BLaER1 treated with 17β-estradiol and CSF1 and Interleukin-3, amounts not matched to agents 10 nM and 100 nM (cell line): Measurements from ENCODE around the gene DTX3.
A peak's percentile ranks its signal among the peaks of the same experiment; 100 is the strongest.

Experiments used
- H3K27ac ChIP-seq, 11 experiments: shearing (Covaris generic); formaldehyde crosslinking; 2 replicates each; pipeline ENCODE4 v1.8.1; 2022
- H3K27me3 ChIP-seq, 11 experiments: shearing (Covaris generic); formaldehyde crosslinking; 2 replicates each; pipeline ENCODE4 v1.8.1; 2022
- H3K36me3 ChIP-seq, 11 experiments: shearing (Covaris generic); formaldehyde crosslinking; 2 replicates each; pipeline ENCODE4 v1.8.1; 2022
- H3K4me1 ChIP-seq, 10 experiments: shearing (Covaris generic); formaldehyde crosslinking; 2 replicates each; pipeline ENCODE4 v1.8.1; 2022
- H3K4me2 ChIP-seq, 11 experiments: shearing (Covaris generic); formaldehyde crosslinking; 2 replicates each; pipeline ENCODE4 v1.8.1; 2022
- H3K4me3 ChIP-seq, 10 experiments: shearing (Covaris generic); formaldehyde crosslinking; 2 replicates each; pipeline ENCODE4 v1.8.1; 2022
- H3K9ac ChIP-seq, 11 experiments: shearing (Covaris generic); formaldehyde crosslinking; 2 replicates each; pipeline ENCODE4 v1.8.1; 2022
- H3K9me3 ChIP-seq, 11 experiments: shearing (Covaris generic); formaldehyde crosslinking; replicated peaks in 1 of 11; 2 replicates each; pipeline ENCODE4 v1.8.1; 2022
- H4K20me1 ChIP-seq, 11 experiments: shearing (Covaris generic); formaldehyde crosslinking; 2 replicates each; pipeline ENCODE4 v1.8.1; 2022
- Cebpa-rat ChIP-seq, 11 experiments: shearing (Covaris generic); IDR thresholded peaks; 2 replicates each; pipeline ENCODE4 v1.8.1; 2022

Gene DTX3

DNA sequence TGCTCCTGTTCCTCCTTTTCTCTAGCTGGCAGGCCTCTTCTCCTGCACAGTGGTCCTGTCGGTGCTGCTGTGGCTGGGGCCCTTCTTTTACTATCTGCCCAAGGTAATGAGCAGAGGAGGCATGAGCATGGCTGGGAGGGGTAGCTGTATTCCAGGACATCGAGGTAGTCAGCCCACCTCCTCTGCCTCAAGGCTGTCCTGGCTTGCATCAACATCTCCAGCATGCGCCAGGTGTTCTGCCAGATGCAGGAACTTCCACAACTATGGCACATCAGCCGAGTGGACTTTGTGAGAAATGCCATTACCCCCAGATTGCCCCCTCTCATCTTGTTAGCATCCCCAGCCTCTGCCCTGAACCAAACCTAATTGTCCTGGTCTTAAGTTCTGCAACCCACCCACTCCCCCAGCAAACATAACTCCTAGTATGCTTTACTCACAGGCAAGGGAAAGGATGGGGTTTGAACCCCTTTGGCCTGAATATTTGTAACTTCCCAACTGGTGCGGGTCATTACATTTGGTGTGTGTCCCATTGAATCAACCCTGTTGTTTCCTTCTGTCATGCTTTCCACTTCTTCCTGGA, 19.3 kb downstream of the DTX3 start:
- no peak for TF ChIP-seq Cebpa-rat (IDR thresholded peaks at IDR 0.05)
- Histone ChIP-seq H3K36me3 (0 out of 22 replicates have a peak, but pooled peaks cover 0 to 5% (median 0%) of the 10 kb centered on the region in 11 experiments), H3K4me1 (peaks cover 18 to 31% (median 24%) of the 10 kb centered on the region in 10 experiments), H3K4me2 (peak overlapping the region in 2 of 11 experiments; percentile 11 to 43; a peak in 1 of 22 replicates), H4K20me1 (peaks cover 0 to 38% (median 19%) of the 10 kb centered on the region in 11 experiments; a peak in 13 of 22 replicates), H3K27me3 (peaks cover 98 to 100% (median 100%) of the 10 kb centered on the region in 11 experiments), H3K9ac (no peak overlapping the region), H3K27ac (no peak overlapping the region), H3K9me3 (peaks cover 8 to 24% (median 16%) of the 10 kb centered on the region in 11 experiments; a peak in 18 of 22 replicates), H3K4me3 (no peak overlapping the region)

DNA sequence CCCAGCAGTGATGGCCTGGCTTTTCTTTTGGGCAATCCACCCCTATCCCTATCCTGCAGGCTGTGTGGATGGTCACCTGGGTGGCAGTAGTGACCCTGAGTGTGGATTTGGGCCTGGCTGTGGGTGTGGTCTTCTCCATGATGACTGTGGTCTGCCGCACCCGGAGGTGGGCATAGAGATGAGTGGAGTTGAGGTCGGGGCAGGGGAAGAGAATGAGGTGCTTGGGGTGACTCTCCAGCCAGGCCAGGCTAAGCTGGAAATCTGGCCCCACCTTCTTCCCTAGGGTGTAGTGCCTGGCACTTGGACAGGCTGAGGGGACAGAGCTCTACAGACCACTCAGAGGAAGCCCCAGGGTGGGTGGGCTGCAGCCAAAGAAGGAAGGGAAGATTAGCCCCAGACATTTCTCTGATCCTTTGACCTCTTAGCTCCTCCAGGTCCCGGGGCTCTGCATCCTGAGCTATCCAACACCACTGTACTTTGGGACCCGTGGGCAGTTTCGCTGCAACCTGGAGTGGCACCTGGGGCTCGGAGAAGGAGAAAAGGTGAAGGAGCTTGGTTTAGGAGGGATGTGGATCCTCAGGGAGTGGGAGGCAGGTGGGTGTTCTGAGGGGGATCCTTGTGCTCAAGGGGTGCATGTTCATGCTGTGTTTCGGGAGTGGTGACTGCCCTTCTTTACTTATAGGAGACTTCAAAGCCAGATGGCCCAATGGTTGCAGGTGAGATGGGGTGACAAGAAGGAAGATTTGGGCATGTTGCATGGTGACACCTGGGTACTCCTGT, 20.0 kb downstream of the DTX3 start:
- TF ChIP-seq Cebpa-rat (IDR thresholded peaks at IDR 0.05), result no peak
- Histone ChIP-seq H3K4me3 (no peak overlapping the region), H3K36me3 (0 out of 22 replicates have a peak, but pooled peaks cover 0 to 6% (median 0%) of the 10 kb centered on the region in 11 experiments), H3K27me3 (peaks cover 98 to 100% (median 100%) of the 10 kb centered on the region in 11 experiments), H3K4me2 (peak overlapping the region in 1 of 11 experiments; percentile 54; a peak in 1 of 22 replicates), H3K27ac (no peak overlapping the region), H4K20me1 (peaks cover 0 to 34% (median 19%) of the 10 kb centered on the region in 11 experiments; a peak in 13 of 22 replicates), H3K9ac (no peak overlapping the region), H3K9me3 (peaks cover 8 to 25% (median 17%) of the 10 kb centered on the region in 11 experiments; a peak in 18 of 22 replicates), H3K4me1 (peaks cover 18 to 31% (median 24%) of the 10 kb centered on the region in 10 experiments)

DNA sequence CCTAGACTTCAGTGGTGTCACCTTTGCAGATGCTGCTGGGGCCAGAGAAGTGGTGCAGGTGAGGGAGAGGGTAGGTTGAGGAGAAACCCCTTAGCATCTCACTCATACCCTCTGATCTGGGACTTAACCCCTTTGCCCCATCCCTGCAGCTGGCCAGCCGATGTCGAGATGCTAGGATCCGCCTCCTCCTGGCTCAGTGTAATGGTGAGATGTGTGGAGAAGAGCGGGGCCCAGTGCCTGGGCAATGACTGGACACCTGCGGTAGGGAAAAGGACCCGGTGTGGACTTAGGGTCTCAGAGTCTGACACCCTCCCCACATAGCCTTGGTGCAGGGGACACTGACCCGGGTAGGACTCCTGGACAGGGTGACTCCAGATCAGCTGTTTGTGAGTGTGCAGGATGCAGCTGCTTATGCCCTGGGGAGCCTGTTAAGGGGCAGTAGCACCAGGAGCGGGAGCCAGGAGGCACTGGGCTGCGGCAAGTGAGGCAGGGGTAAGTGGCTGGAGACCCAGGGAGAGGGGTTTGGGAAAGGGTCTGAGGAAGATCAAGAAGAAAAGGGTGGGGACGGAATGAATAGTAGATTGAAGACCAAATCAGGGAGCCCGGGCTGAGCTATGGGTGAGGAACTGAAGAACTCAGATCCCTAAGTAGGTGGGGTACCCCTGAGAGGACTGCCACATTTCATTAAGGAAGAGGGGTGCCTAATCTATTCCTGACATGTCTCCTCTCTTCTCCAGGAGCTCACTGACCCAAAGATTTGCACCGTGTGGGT, 20.8 kb downstream of the DTX3 start:
- H4K20me1 ChIP-seq, result peaks cover 0 to 34% (median 16%) of the 10 kb centered on the region in 11 experiments; a peak in 11 of 22 replicates
- H3K9me3 ChIP-seq, result peaks cover 8 to 25% (median 17%) of the 10 kb centered on the region in 11 experiments; a peak in 18 of 22 replicates
- TF ChIP-seq Cebpa-rat (IDR thresholded peaks at IDR 0.05), result no peak
- H3K9ac ChIP-seq, result no peak overlapping the region
- H3K27me3 ChIP-seq, result peaks cover 98 to 100% (median 100%) of the 10 kb centered on the region in 11 experiments
- peaks cover 18 to 30% (median 24%) of the 10 kb centered on the region in 10 experiments for H3K4me1 ChIP-seq
- no peak overlapping the region for H3K27ac ChIP-seq
- peak overlapping the region in 8 of 11 experiments; percentile 1 to 61 (median 48); a peak in 10 of 22 replicates for H3K4me2 ChIP-seq
- 0 out of 22 replicates have a peak, but pooled peaks cover 0 to 6% (median 0%) of the 10 kb centered on the region in 11 experiments for H3K36me3 ChIP-seq
- H3K4me3 ChIP-seq, result no peak overlapping the region

DNA sequence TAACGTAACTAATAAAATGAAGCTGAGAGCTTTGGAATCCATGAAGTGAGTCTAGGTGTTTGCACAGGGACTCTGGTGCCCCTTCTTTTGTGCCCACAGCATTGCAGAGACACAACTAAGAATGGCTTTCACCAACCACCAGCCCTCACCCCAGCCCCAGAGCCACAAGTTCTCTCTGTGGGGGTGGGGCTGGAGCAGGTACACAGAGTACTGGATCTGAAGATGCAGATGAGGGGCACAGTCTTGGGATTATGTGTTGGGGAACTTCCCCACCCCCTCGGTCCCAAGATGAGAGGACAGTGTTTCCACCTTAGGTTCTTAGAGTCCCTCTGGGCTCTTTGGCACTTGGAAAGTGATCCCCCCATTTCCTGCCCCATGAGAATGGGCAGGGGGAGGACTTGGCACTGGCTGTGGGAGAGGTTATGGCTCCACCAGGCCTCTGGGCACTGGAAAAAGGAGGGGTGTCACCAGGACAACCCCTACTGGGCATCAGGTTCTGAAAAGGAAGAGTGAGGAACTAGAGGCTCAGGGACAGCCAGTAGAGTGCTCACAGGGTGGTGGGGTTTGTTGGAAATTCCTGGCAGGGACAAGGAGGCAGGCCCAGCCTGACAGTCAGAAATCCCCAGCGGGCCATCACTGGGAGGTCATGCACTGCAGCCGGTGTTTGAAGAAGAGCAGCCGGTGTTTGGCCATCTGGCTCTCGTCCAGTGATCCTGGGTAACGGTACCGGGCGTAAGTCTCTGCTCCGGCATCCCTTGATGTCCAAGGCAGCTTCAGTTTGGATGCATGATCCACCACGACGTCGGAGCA, 21.7 kb downstream of the DTX3 start:
- Histone ChIP-seq H3K4me2 (peak overlapping the region in 7 of 11 experiments; percentile 1 to 61 (median 50); a peak in 6 of 22 replicates), H3K4me1 (peaks cover 10 to 21% (median 15%) of the 10 kb centered on the region in 10 experiments), H3K27ac (no peak overlapping the region), H3K9me3 (peaks cover 8 to 25% (median 17%) of the 10 kb centered on the region in 11 experiments; a peak in 18 of 22 replicates), H3K4me3 (no peak overlapping the region), H3K36me3 (0 out of 22 replicates have a peak, but pooled peaks cover 0 to 6% (median 0%) of the 10 kb centered on the region in 11 experiments), H4K20me1 (peaks cover 0 to 34% (median 9%) of the 10 kb centered on the region in 11 experiments; a peak in 12 of 22 replicates), H3K9ac (no peak overlapping the region), H3K27me3 (peaks cover 98 to 100% (median 100%) of the 10 kb centered on the region in 11 experiments)
- TF ChIP-seq Cebpa-rat (IDR thresholded peaks at IDR 0.05), result no peak

DNA sequence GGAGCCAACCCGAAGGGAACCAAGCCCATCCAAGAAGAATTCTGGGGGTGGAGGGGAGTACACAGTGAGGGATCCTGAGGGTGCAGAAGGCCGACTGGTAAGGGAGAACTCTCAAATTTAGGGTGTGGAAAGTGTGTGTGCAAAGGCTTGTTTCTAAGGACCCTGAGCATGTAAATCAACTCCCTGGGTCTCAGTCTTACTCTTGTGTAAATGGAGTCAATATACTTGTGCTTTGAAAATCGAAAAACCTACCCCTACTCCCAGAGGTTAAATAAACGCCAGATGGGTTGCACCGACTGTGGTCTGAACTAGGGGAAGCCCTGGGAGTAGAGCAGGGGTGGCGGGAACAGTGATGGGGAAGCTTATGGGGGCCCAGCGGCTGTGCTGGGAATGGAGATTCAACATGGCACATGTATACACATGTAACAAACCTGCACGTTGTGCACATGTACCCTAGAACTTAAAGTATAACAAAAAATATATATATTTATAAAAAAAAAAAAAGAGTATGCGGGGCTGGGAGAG, 22.4 kb downstream of the DTX3 start:
- 0 out of 22 replicates have a peak, but pooled peaks cover 0 to 6% (median 0%) of the 10 kb centered on the region in 11 experiments for H3K36me3 ChIP-seq
- peaks cover 9 to 19% (median 11%) of the 10 kb centered on the region in 10 experiments; a peak in 14 of 20 replicates for H3K4me1 ChIP-seq
- H3K27ac ChIP-seq, result no peak overlapping the region
- H3K27me3 ChIP-seq, result peaks cover 98 to 100% (median 100%) of the 10 kb centered on the region in 11 experiments
- H3K4me2 ChIP-seq, result no peak overlapping the region
- H4K20me1 ChIP-seq, result peaks cover 0 to 36% (median 9%) of the 10 kb centered on the region in 11 experiments; a peak in 13 of 22 replicates
- H3K9me3 ChIP-seq, result peaks cover 8 to 25% (median 17%) of the 10 kb centered on the region in 11 experiments; a peak in 18 of 22 replicates
- TF ChIP-seq Cebpa-rat (IDR thresholded peaks at IDR 0.05), result no peak
- no peak overlapping the region for H3K4me3 ChIP-seq
- no peak overlapping the region for H3K9ac ChIP-seq

DNA sequence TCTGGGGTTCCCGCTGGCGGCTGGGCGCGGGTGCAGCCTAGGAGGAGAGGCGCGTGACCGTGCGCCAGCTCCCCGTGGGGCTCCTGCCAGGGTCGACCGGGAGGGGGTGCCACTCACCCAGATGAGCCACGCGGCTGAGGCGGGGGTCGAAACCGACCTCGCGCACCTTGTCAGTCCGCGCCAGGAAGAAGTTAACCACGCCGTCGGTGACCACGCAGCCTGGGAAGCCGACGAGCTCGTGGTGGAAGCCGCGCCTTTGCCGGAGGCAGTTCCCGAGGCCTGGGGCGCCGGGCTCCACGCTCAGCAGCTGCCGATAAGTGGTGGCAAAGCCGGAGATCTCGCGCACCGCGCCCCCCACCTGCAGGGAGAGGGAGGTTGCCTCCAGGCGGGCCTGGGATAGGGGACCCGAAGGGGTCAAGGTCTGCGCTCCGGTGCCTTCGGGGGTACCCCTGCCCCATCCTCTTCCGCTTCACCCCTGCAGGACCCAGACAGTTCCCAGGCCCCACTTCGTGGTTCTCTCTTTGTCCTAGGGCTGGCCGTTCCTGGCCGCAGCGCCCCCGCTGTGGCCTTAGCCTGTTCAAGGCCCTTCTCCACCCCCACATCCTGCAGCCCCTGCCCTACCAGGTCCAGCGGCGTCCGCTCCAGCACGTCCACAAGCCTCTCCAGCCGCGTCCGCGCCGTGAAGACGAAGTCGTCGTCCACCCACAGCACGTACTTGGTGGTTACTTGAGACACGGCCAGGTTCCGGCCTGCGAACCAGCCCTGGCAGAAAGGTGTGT, 23.1 kb downstream of the DTX3 start:
- 0 out of 20 replicates have a peak overlapping the region, but pooled peaks of 1 of the 10 experiments have one; percentile 19 for H3K4me3 ChIP-seq
- H3K4me1 ChIP-seq, result peaks cover 9 to 24% (median 15%) of the 10 kb centered on the region in 10 experiments; a peak in 15 of 20 replicates
- no peak overlapping the region for H3K9ac ChIP-seq
- H3K9me3 ChIP-seq, result peaks cover 8 to 25% (median 17%) of the 10 kb centered on the region in 11 experiments; a peak in 18 of 22 replicates
- H3K4me2 ChIP-seq, result no peak overlapping the region
- peaks cover 0 to 32% (median 5%) of the 10 kb centered on the region in 11 experiments; a peak in 13 of 22 replicates for H4K20me1 ChIP-seq
- no peak overlapping the region for H3K27ac ChIP-seq
- H3K36me3 ChIP-seq, result 0 out of 22 replicates have a peak, but pooled peaks cover 0 to 6% (median 0%) of the 10 kb centered on the region in 11 experiments
- no peak for TF ChIP-seq Cebpa-rat (IDR thresholded peaks at IDR 0.05)
- peaks cover 98 to 100% (median 100%) of the 10 kb centered on the region in 11 experiments for H3K27me3 ChIP-seq
